Stomach (tissue), 9 donors: ENCODE measurements around the gene ACLY. TPM values are rescaled to one million over a fixed set of nuclear protein-coding genes. Genes with fewer than 3 reads are reported as not detected.

Experiments
- DNase-seq, 2 donors: peaks; one replicate each; pipeline versions ENCODE4 v3.0.0 to v3.0.0-alpha.2; 2013 to 2019
- H3K27ac ChIP-seq, 5 donors: fragments of 200-600 bp in 4 of 5; sonication (generic) in 4 of 5; one replicate each; pipeline ENCODE4 v1.5.1; 2013 to 2019; ENCODE audit warnings: mild to moderate bottlenecking in 1 of 5, moderate library complexity in 1 of 5
- H3K27me3 ChIP-seq, 3 donors: fragments of 200-600 bp; sonication (generic); one replicate each; pipeline ENCODE4 v1.5.1; 2017 to 2019; ENCODE audit warnings: mixed run types in 1 of 3
- H3K36me3 ChIP-seq, 4 donors: fragments of 200-600 bp; sonication (generic); 1 replicate in 3 of 4; 2 replicates in 1 of 4; pipeline ENCODE4 v1.5.1; 2016 to 2019
- H3K4me1 ChIP-seq, 4 donors: fragments of 200-600 bp; sonication (generic); one replicate each; pipeline ENCODE4 v1.5.1; 2016 to 2019
- H3K4me3 ChIP-seq, 4 donors: fragments of 200-600 bp; sonication (generic) in 3 of 4; one replicate each; pipeline ENCODE4 v1.5.1; 2016 to 2019; ENCODE audit warnings: mild to moderate bottlenecking in 1 of 4
- H3K9me3 ChIP-seq, 4 donors: fragments of 200-600 bp; sonication (generic); one replicate each; pipeline ENCODE4 v1.5.1; 2016 to 2019
- CTCF ChIP-seq, 7 experiments: fragments of 450-650 bp in 4 of 7; fragments of 200-600 bp in 3 of 7; sonication (generic) in 3 of 7; IDR thresholded peaks; one replicate each; pipeline ENCODE4 v1.5.1; 2016 to 2019; ENCODE audit warnings: antibody characterized with exemption in 7 of 7, control low read depth in 2 of 7, mild to moderate bottlenecking in 1 of 7
- EP300 ChIP-seq: sonication (generic); formaldehyde crosslinking; IDR thresholded peaks from one replicate; pipeline ENCODE4 v1.6.1; 2017; ENCODE audit warnings: antibody characterized with exemption
- POLR2A ChIP-seq, 4 donors: fragments of 450-650 bp; IDR thresholded peaks; one replicate each; pipeline ENCODE4 v1.6.1; 2016; ENCODE audit warnings: antibody characterized with exemption in 4 of 4, control low read depth in 2 of 4, mild to moderate bottlenecking in 1 of 4, moderate library complexity in 1 of 4
- POLR2AphosphoS5 ChIP-seq, 3 donors: sonication (generic); formaldehyde crosslinking; IDR thresholded peaks; one replicate each; pipeline ENCODE4 v1.6.1; 2016; ENCODE audit warnings: antibody characterized with exemption in 3 of 3
- WGBS, 5 donors: extraction: QIAGEN DNeasy Blood & Tissue Kit in 3 of 5; methylation state at CpG; one replicate each; pipeline versions ENCODE4 v1.1.5 to v1.1.7; 2013 to 2018; 5-methylcytosine and 5-hydroxymethylcytosine counted together
- intact Hi-C: fragments of 100-400 bp; cut with DNase I; formaldehyde crosslinking; loops from one replicate; pipeline ENCODE4 v1.15.1; 2023; ENCODE audit warnings: low total_unique reads
- polyA plus RNA-seq, 3 donors: library from polyadenylated mRNA; stranded (reverse); fragments of 200-250 nt; gene quantifications; one replicate each; pipeline ENCODE4 v1.2.3, GENCODE V29; 2013
- total RNA-seq, 5 donors: library from RNA; depleted of rRNA; stranded (reverse); fragments of >200 nt; gene quantifications; one replicate each; pipeline versions ENCODE4 v1.1.0 to v1.2.3, GENCODE V29; 2014 to 2016
- donor health status: healthy with polysubstance abuse.
- donor health status: Bipolar disorder and iron deficiency.
- donor health status: healthy.

The ACLY gene
- total and polyA plus RNA-seq, 8 donors, result 19.8 to 121 (median 36.9) TPM

DNA sequence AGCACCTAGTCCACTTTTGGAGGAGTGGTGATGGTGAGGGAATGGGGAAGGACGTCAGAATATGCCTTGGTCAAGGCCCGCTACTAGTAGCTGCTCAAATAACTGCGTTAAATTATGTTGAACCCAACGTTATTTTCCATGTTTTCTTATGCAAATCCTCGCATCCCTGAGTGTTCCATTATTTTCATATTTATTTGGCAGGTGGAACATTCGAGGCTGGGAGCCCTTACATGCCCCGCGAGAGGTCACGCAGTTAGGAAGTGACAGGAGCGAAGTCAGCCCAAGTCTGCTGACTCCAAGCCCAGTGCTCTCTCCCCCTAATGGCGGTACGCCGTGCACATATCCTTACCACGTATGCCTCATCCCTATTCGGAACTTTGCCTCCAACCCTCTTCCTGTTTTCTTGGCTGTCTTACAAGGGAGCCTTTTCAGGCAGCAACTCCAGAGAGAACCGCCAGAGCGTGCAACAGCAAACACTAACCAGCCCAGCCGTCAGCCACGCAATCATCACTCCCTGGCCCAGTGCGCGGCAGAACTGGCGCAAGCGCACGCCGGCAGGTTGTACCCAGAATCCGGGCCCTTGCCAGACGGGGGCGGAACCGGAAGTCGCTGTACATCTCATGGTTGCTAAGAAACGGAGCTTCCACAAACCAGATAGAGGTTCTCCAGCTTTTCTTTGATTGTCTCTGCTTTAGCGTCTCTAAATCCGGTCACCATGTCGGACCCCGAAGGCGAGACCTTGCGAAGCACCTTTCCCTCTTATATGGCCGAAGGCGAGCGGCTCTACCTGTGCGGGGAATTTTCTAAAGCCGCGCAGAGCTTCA, 11.5 kb upstream of the ACLY start, which contains the start of gene ODAD4:
TSS of gene ODAD4 (plus strand) at position 609 of the 824 bp plus-strand sequence. CDS start at position 716, 107 bp downstream.
- no peaks in the 10 kb centered on the region for H3K9me3 ChIP-seq
- 1 to 2% (median 1%) methylated on average over 36 to 43 of the region's 43 CpGs for WGBS, 5 donors
- intact Hi-C loops, result no loop called here
- peak; percentile 60 for TF ChIP-seq EP300
- peak in 1 of 4 donors; percentile 36 for TF ChIP-seq POLR2A (IDR thresholded peaks at IDR 0.05)
- TF ChIP-seq POLR2AphosphoS5 (IDR thresholded peaks at IDR 0.05), result peak; percentile 91 to 97 (median 93)
- TF ChIP-seq CTCF (IDR thresholded peaks at IDR 0.05), result peak in 6 of 7 experiments; percentile 16 to 74 (median 44)
- DNase-seq, result peak; percentile 98 to 99
- peaks cover 0 to 5% (median under 1%) of the 10 kb centered on the region in 4 donors for H3K36me3 ChIP-seq
- H3K4me1 ChIP-seq, result peaks cover 5 to 33% (median 14%) of the 10 kb centered on the region in 4 donors
- H3K4me3 ChIP-seq, result peak within 1 kb of the TSS; percentile 47 to 63 (median 52)
- H3K27me3 ChIP-seq, result no peaks in the 10 kb centered on the region
- H3K27ac ChIP-seq, result peak within 1 kb of the TSS; percentile 82 to 88 (median 86)

GRCh38 chr17:41928693-41929251, 10.0 kb upstream of the ACLY start:
- Histone ChIP-seq H3K36me3 (no peaks in the 10 kb centered on the region), H3K27me3 (no peaks in the 10 kb centered on the region), H3K4me1 (peaks cover 5 to 33% (median 14%) of the 10 kb centered on the region in 4 donors), H3K27ac (peak overlapping the region in 2 of 5 donors; percentile 82 to 86), H3K4me3 (no peak overlapping the region), H3K9me3 (no peaks in the 10 kb centered on the region)
- 74 to 89% (median 79%) methylated on average over 6 of the region's 6 CpGs for WGBS, 5 donors
- DNase-seq, result no peak
- TF ChIP-seq POLR2A (IDR thresholded peaks at IDR 0.05), result no peak
- TF ChIP-seq EP300, result no peak
- no peak for TF ChIP-seq POLR2AphosphoS5 (IDR thresholded peaks at IDR 0.05)
- no peak for TF ChIP-seq CTCF (IDR thresholded peaks at IDR 0.05)
- intact Hi-C loops, result no loop called here

DNA sequence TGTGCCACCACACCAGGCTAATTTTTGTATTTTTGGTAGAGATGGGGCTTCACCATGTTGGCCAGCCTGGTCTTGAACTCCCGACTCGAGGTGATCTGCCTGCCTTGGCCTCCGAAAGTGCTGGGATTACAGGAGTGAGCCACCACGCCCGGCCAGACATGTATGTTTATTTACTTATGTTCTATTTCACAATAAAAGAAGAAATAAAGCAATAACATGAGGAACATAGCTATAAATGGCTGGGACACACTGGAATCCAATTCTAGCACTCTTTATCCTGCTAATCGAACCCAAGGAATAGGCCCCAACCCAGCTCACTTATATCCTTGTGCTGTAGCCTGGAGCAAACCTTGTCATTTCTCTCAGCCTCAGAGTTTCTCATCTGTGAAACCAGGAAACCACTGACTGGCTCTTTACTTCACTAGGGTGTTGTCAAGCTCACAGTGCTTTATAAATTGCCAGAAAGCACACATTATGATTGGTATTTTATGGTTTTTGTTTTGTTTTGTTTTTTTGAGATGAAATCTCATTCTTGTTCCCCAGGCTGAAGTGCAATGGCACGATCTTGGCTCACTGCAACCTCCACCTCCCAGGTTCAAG, 7.3 kb upstream of the ACLY start:
- H3K4me3 ChIP-seq, result no peak overlapping the region
- H3K4me1 ChIP-seq, result peaks cover 5 to 19% (median 12%) of the 10 kb centered on the region in 4 donors
- no peak overlapping the region for H3K27ac ChIP-seq
- no peak for DNase-seq
- no peaks in the 10 kb centered on the region for H3K36me3 ChIP-seq
- intact Hi-C loops, result no loop called here
- WGBS, 5 donors, result 83 to 89% (median 87%) methylated on average over 7 of the region's 7 CpGs
- H3K27me3 ChIP-seq, result no peaks in the 10 kb centered on the region
- TF ChIP-seq POLR2A (IDR thresholded peaks at IDR 0.05), result no peak
- TF ChIP-seq CTCF (IDR thresholded peaks at IDR 0.05), result no peak
- TF ChIP-seq EP300, result no peak
- TF ChIP-seq POLR2AphosphoS5 (IDR thresholded peaks at IDR 0.05), result no peak
- no peaks in the 10 kb centered on the region for H3K9me3 ChIP-seq

GRCh38 chr17:41920580-41920955, 1.8 kb upstream of the ACLY start:
- no peak for DNase-seq
- Histone ChIP-seq H3K4me3 (no peak overlapping the region), H3K4me1 (peaks cover 27 to 38% (median 32%) of the 10 kb centered on the region in 4 donors), H3K36me3 (no peaks in the 10 kb centered on the region), H3K9me3 (no peaks in the 10 kb centered on the region), H3K27ac (no peak overlapping the region), H3K27me3 (no peaks in the 10 kb centered on the region)
- 88 to 98% (median 93%) methylated on average over 5 of the region's 5 CpGs for WGBS, 5 donors
- no peak for TF ChIP-seq POLR2AphosphoS5 (IDR thresholded peaks at IDR 0.05)
- no peak for TF ChIP-seq POLR2A (IDR thresholded peaks at IDR 0.05)
- TF ChIP-seq CTCF (IDR thresholded peaks at IDR 0.05), result no peak
- no peak for TF ChIP-seq EP300
- intact Hi-C loops, result no loop called here
